IMR-90 (cell line): ENCODE results near the gene HSD17B10. TPM values are rescaled to one million over a fixed set of nuclear protein-coding genes. Genes with fewer than 3 reads are reported as not detected.

Source experiments
- ATAC-seq: fragments of 200-7000 bp; cut with Tn5 transposase; 2 replicates; pipeline ENCODE4 v1.9.1; 2020; ENCODE audit warnings: low read depth, mild to moderate bottlenecking, moderate library complexity
- BruUV-seq: library from RNA; stranded (reverse); fragments of 400-500 nt; replicated peaks from 2 replicates; lab custom pipeline; 2021; lab: Mats Ljungman, UMichigan
- CTCF ChIA-PET: fragments of 300-600 bp; formaldehyde crosslinking; extraction: SDS; loops from one replicate; lab custom pipeline; 2021; ENCODE audit warnings: antibody characterized with exemption; lab: Yijun Ruan, JAX
- POLR2A ChIA-PET: fragments of 300-600 bp; sonication (Branson Sonifier 250); formaldehyde crosslinking; loops from one replicate; lab custom pipeline; 2022; ENCODE audit warnings: antibody characterized with exemption; ENCODE audit not compliant: unreplicated experiment; lab: Charles Lee
- DNase-seq: peaks from one replicate; pipeline ENCODE4 v3.0.0; 2013
- H2AFZ ChIP-seq: replicated peaks from 2 replicates; pipeline ENCODE3; 2013; ENCODE audit warnings: low read length, mild to moderate bottlenecking; ENCODE audit not compliant: poor library complexity
- H2AK5ac ChIP-seq: 2 replicates; pipeline ENCODE4 v1.6.1; 2013; ENCODE audit warnings: low read depth, low read length, inconsistent platforms
- H2AK9ac ChIP-seq: replicated peaks from 2 replicates; pipeline ENCODE3; 2013; ENCODE audit warnings: mild to moderate bottlenecking, low read depth, low read length, moderate library complexity; ENCODE audit not compliant: poor library complexity
- H2BK120ac ChIP-seq: 2 replicates; pipeline ENCODE4 v1.6.1; 2013; ENCODE audit warnings: low read depth, low read length, inconsistent platforms
- H2BK15ac ChIP-seq: 3 replicates; pipeline ENCODE4 v1.6.1; 2013; ENCODE audit warnings: low read depth, low read length, inconsistent platforms
- H2BK20ac ChIP-seq: 2 replicates; pipeline ENCODE4 v1.6.1; 2013; ENCODE audit warnings: low read depth, mild to moderate bottlenecking, inconsistent platforms, low read length, moderate library complexity
- H2BK5ac ChIP-seq: 2 replicates; pipeline ENCODE4 v1.6.1; 2013; ENCODE audit warnings: mild to moderate bottlenecking, low read depth, low read length, inconsistent platforms; ENCODE audit not compliant: poor library complexity, severe bottlenecking
- H3K14ac ChIP-seq: replicated peaks from 2 replicates; pipeline ENCODE4 v1.6.1; 2013; ENCODE audit warnings: low read depth, low read length, inconsistent platforms
- H3K18ac ChIP-seq: 2 replicates; pipeline ENCODE4 v1.6.1; 2013; ENCODE audit warnings: low read depth, low read length, control low read depth
- H3K23ac ChIP-seq: 2 replicates; pipeline ENCODE4 v1.6.1; 2013; ENCODE audit warnings: low read depth, low read length, inconsistent platforms
- H3K27ac ChIP-seq: 2 replicates; pipeline ENCODE4 v1.5.1; 2013; ENCODE audit warnings: mild to moderate bottlenecking, control low read depth, low read length; ENCODE audit not compliant: insufficient read depth
- H3K27me3 ChIP-seq: 2 replicates; pipeline ENCODE4 v1.6.1; 2013; ENCODE audit warnings: low read length; ENCODE audit not compliant: control insufficient read depth, insufficient read depth
- H3K36me3 ChIP-seq: 2 replicates; pipeline ENCODE4 v1.6.1; 2013; ENCODE audit warnings: low read length, mixed read lengths; ENCODE audit not compliant: control insufficient read depth, insufficient read depth
- H3K4ac ChIP-seq: 2 replicates; pipeline ENCODE4 v1.6.1; 2013; ENCODE audit warnings: low read depth, low read length, inconsistent platforms
- H3K4me1 ChIP-seq: 2 replicates; pipeline ENCODE4 v1.6.1; 2013; ENCODE audit warnings: low read length, mixed read lengths; ENCODE audit not compliant: control insufficient read depth, insufficient read depth
- H3K4me2 ChIP-seq: 2 replicates; pipeline ENCODE4 v1.6.1; 2013; ENCODE audit warnings: low read depth, mild to moderate bottlenecking, control low read depth, low read length, moderate library complexity
- H3K4me3 ChIP-seq: 2 replicates; pipeline ENCODE4 v1.5.1; 2013; ENCODE audit warnings: low read depth, mild to moderate bottlenecking, control low read depth, low read length, moderate library complexity; ENCODE audit not compliant: insufficient read depth
- H3K56ac ChIP-seq: 2 replicates; pipeline ENCODE4 v1.6.1; 2013; ENCODE audit warnings: low read length, inconsistent platforms; ENCODE audit not compliant: insufficient read depth; ENCODE audit errors: extremely low read depth
- H3K79me1 ChIP-seq, 2 experiments: 2 replicates each; pipeline ENCODE4 v1.6.1; 2013; ENCODE audit warnings: low read length in 2 of 2, inconsistent platforms in 1 of 2, low read depth in 1 of 2
- H3K9ac ChIP-seq: 2 replicates; pipeline ENCODE4 v1.6.1; 2013; ENCODE audit warnings: low read depth, low read length, control low read depth
- H3K9me1 ChIP-seq: 2 replicates; pipeline ENCODE4 v1.6.1; 2013; ENCODE audit warnings: low read length, inconsistent platforms; ENCODE audit not compliant: insufficient read depth
- H3K9me3 ChIP-seq: 2 replicates; pipeline ENCODE4 v1.6.1; 2013; ENCODE audit warnings: low read length; ENCODE audit not compliant: control insufficient read depth, insufficient read depth
- H4K20me1 ChIP-seq: 2 replicates; pipeline ENCODE4 v1.6.1; 2013; ENCODE audit warnings: low read length, inconsistent platforms; ENCODE audit not compliant: insufficient read depth
- H4K5ac ChIP-seq: 2 replicates; pipeline ENCODE4 v1.6.1; 2013; ENCODE audit warnings: mild to moderate bottlenecking, low read depth, low read length, control low read depth
- H4K8ac ChIP-seq, 2 experiments: 2 replicates each; pipeline ENCODE4 v1.6.1; 2013; ENCODE audit warnings: low read depth in 2 of 2, low read length in 2 of 2, control low read depth in 1 of 2, inconsistent platforms in 1 of 2
- H4K91ac ChIP-seq: 2 replicates; pipeline ENCODE4 v1.6.1; 2013; ENCODE audit warnings: low read depth, low read length, inconsistent platforms; ENCODE audit not compliant: insufficient read depth
- BHLHE40 ChIP-seq: fragments of 150-350 bp; IDR thresholded peaks from 2 replicates; pipeline ENCODE4 v1.6.1; 2016; ENCODE audit warnings: mild to moderate bottlenecking, low read depth, low read length
- CEBPB ChIP-seq: IDR thresholded peaks from 2 replicates; pipeline ENCODE4 v1.6.1; 2012; ENCODE audit warnings: low read depth, low read length, improper control_type of control experiment
- CTCF ChIP-seq: conservative IDR thresholded peaks from 2 replicates; pipeline ENCODE4 v1.5.1; 2012; ENCODE audit warnings: mild to moderate bottlenecking, low read depth, low read length, improper control_type of control experiment
- FOS ChIP-seq: fragments of 150-350 bp; IDR thresholded peaks from 2 replicates; pipeline ENCODE4 v1.6.1; 2016; ENCODE audit warnings: low read depth, low read length
- MAFK ChIP-seq: IDR thresholded peaks from 2 replicates; pipeline ENCODE4 v1.6.1; 2012; ENCODE audit warnings: low read depth, low read length, improper control_type of control experiment
- MXI1 ChIP-seq: IDR thresholded peaks from 2 replicates; pipeline ENCODE4 v1.6.1; 2012; ENCODE audit warnings: low read depth, mild to moderate bottlenecking, low read length, moderate library complexity, borderline replicate concordance
- POLR2A ChIP-seq: IDR thresholded peaks from 2 replicates; pipeline ENCODE4 v1.6.1; 2012; ENCODE audit warnings: mild to moderate bottlenecking, low read depth, low read length
- WGBS, 2 experiments: methylation state at CpG; one replicate each; pipeline versions ENCODE4 v1.1.5 to v1.1.7; 2013; ENCODE audit warnings: missing lambda C conversion rate in 2 of 2; ENCODE audit not compliant: insufficient read length in 1 of 2; ENCODE audit errors: extremely low coverage in 2 of 2; 5-methylcytosine and 5-hydroxymethylcytosine counted together
- dilution Hi-C: fragments of 300-500 bp; cut with HindIII; formaldehyde crosslinking; loops from one replicate; pipeline ENCODE4 v1.14.3; 2018; ENCODE audit warnings: low sequenced_read_pairs; ENCODE audit not compliant: unreplicated experiment
- in situ Hi-C: fragments of 300-500 bp; cut with MboI; formaldehyde crosslinking; loops from 3 replicates; pipeline ENCODE4 v1.14.3; 2019; ENCODE audit warnings: low sequenced_read_pairs, inconsistent platforms, mixed read lengths
- intact Hi-C: fragments of 100-400 bp; cut with micrococcal nuclease; formaldehyde crosslinking; loops from 2 replicates; pipeline ENCODE4 v1.10.0; 2022
- polyA plus RNA-seq, 3 experiments: library from polyadenylated mRNA; depleted of rRNA; stranded (reverse); fragments of >200 nt; gene quantifications; 2 replicates each; pipeline ENCODE4 v1.2.3, GENCODE V29; 2012; ENCODE audit warnings: low replicate concordance in 1 of 3
- total RNA-seq: library from RNA; depleted of rRNA; stranded (reverse); fragments of >200 nt; gene quantifications from 2 replicates; pipeline ENCODE4 v1.2.3, GENCODE V29; 2012
- TF ChIP-seq, protein P1 (sequence below): fragments of 150-350 bp; IDR thresholded peaks from 2 replicates; pipeline ENCODE4 v1.6.1; 2017; ENCODE audit warnings: mild to moderate bottlenecking, antibody characterized with exemption, low read length, low read depth
- TF ChIP-seq, protein P2 (sequence below): fragments of 150-350 bp; IDR thresholded peaks from 2 replicates; pipeline ENCODE4 v1.6.1; 2016; ENCODE audit warnings: low read depth, mild to moderate bottlenecking, low read length, moderate library complexity, borderline replicate concordance

The HSD17B10 gene
- total and polyA plus RNA-seq, 2 of the 4 experiments (the other 2 are of a cell fraction) = 99.8 to 118 TPM

DNA sequence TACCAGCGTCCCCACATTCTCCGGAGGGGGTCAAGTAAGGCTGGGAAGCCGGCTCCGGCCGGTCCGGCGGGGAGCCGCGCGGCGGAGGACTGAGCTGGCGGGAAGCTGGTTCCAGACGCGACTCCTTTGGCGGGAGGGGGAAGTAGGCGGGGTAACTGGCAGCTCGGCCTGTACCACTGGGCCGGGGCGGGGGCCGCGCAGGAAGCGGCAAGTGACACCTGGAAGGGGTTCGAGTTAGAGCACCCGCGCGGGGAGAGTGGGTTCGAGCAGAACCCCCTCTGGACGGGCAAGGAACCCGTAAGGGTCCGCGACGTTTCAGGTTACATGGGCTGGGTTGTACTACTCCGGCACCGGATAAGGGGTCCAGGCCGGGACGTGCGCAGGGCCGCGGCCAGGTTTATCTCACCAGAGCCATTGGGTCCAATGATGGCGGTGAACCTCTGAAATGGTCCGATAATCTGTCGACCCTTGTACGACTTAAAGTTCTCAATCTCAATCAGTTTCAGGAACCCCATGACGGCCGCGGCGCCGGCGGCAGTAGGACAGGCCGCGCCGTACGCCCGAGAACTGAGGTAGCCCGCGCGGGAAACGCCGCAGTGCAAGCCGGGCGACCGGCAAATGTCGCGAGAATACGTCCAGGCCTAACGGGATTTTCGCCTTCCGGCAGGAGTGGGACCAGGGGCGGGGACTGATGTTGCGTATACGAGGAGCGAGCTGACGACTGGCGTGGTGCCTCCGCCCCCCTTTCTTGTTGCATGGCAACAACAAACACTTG lies 11.9 kb downstream of the HSD17B10 start, which contains the start of gene SMC1A (continued):
- TF ChIP-seq, protein P1, sequence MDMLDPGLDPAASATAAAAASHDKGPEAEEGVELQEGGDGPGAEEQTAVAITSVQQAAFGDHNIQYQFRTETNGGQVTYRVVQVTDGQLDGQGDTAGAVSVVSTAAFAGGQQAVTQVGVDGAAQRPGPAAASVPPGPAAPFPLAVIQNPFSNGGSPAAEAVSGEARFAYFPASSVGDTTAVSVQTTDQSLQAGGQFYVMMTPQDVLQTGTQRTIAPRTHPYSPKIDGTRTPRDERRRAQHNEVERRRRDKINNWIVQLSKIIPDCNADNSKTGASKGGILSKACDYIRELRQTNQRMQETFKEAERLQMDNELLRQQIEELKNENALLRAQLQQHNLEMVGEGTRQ = no peak

- DNase-seq (no peak), ATAC-seq (peak; percentile 15)
- H4K91ac ChIP-seq = peak overlapping the region; percentile 52; the same call in 1 of the 2 replicates
- H3K18ac ChIP-seq = no peak overlapping the region
- no peaks in the 10 kb centered on the region for H3K27me3 ChIP-seq
- 0 out of 2 replicates have a peak, but pooled peaks have one; percentile 72 for TF ChIP-seq MXI1
- no peak for TF ChIP-seq CEBPB
- TF ChIP-seq CTCF = no peak
- TF ChIP-seq, protein P2, sequence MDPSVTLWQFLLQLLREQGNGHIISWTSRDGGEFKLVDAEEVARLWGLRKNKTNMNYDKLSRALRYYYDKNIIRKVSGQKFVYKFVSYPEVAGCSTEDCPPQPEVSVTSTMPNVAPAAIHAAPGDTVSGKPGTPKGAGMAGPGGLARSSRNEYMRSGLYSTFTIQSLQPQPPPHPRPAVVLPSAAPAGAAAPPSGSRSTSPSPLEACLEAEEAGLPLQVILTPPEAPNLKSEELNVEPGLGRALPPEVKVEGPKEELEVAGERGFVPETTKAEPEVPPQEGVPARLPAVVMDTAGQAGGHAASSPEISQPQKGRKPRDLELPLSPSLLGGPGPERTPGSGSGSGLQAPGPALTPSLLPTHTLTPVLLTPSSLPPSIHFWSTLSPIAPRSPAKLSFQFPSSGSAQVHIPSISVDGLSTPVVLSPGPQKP = no peak
- TF ChIP-seq POLR2A = no peak
- no peak for TF ChIP-seq FOS
- TF ChIP-seq BHLHE40 = no peak
- no peak for TF ChIP-seq MAFK
- H4K5ac ChIP-seq = no peak overlapping the region
- H3K9me3 ChIP-seq = no peaks in the 10 kb centered on the region
- H4K20me1 ChIP-seq = peaks cover 28% of the 10 kb centered on the region
- H3K14ac ChIP-seq = peak overlapping the region; percentile 64; the same call in 1 of the 2 replicates
- dilution Hi-C loops = no loop called here
- ChIA-PET POLR2A (interaction anchor here (0.6 kb wide), 1 partner anchor 23 kb away, joined by 4 read pairs; no protein-coding TSS in a partner anchor), CTCF (no interaction called here)
- no TSS peak for BruUV-seq
- H3K4me3 ChIP-seq = peak overlapping the region; percentile 71
- H2AK9ac ChIP-seq = peak overlapping the region; percentile 93
- peak overlapping the region; percentile 67 for H3K27ac ChIP-seq
- 10% methylated on average over 5 of the region's 15 CpGs; no CpG with 5 or more reads in 1 of the 2 experiments for WGBS, 2 experiments
- no peaks in the 10 kb centered on the region for H3K36me3 ChIP-seq
- in situ Hi-C loops = no loop called here
- intact Hi-C loops = no loop called here
- H2BK15ac ChIP-seq = no peak overlapping the region
- H3K4ac ChIP-seq = peak overlapping the region; percentile 30
- no peak overlapping the region for H2BK20ac ChIP-seq
- peak overlapping the region; percentile 57; the same call in 1 of the 2 replicates for H3K56ac ChIP-seq
- peaks cover 2% of the 10 kb centered on the region; the same call in 1 of the 2 replicates for H3K9me1 ChIP-seq
- 0 out of 2 replicates have a peak overlapping the region, but pooled peaks have one; percentile 13 for H3K23ac ChIP-seq
- peaks cover 5% of the 10 kb centered on the region for H3K4me1 ChIP-seq
- H2AK5ac ChIP-seq = no peak overlapping the region
- H2AFZ ChIP-seq = peak overlapping the region; percentile 92
- H3K9ac ChIP-seq = peak overlapping the region; percentile 82
- H2BK120ac ChIP-seq = no peak overlapping the region
- H2BK5ac ChIP-seq = peak overlapping the region; percentile 18
- H3K4me2 ChIP-seq = peak overlapping the region; percentile 90
- H4K8ac ChIP-seq = peak overlapping the region; percentile 86 to 88; a peak in 3 of 4 replicates
- H3K79me1 ChIP-seq = peaks cover 11 to 16% of the 10 kb centered on the region in 2 experiments; a peak in 3 of 4 replicates
These were observed 12.4 kb downstream of the HSD17B10 start for GRCh38 chrX:53421772-53422085.
